ENCODE measurements around the gene ENO2.

The ENO2 gene

GRCh38 chr12:6965026-6965661, 50.8 kb downstream of the ENO2 start:
- Histone ChIP-seq H3K27ac (ENCODE audit: low read length) (peak overlapping the region; percentile 48; the same call in 1 of the 2 replicates), H3K9ac (ENCODE audit: low read length) (peak overlapping the region; percentile 17; the same call in 1 of the 2 replicates), H3K79me2 (ENCODE audit: low read length) (peaks cover 49% of the 10 kb centered on the region), H3K9me3 (replicated peaks; ENCODE audit: insufficient read depth, low read length) (no peaks in the 10 kb centered on the region), H3K9me2 (replicated peaks; ENCODE audit: insufficient read depth, low read length) (no peaks in the 10 kb centered on the region), H3K27me3 (replicated peaks; ENCODE audit: insufficient read depth, low read length) (no peaks in the 10 kb centered on the region), H3K4me2 (ENCODE audit: low read depth, low read length) (0 out of 2 replicates have a peak overlapping the region, but pooled peaks have one; percentile 2), H3F3A (ENCODE audit: insufficient read depth, low read length) (peaks cover 72% of the 10 kb centered on the region), H3K4me3 (ENCODE audit: low read length) (no peak overlapping the region), H3K4me1 (ENCODE audit: low read length) (peaks cover 49% of the 10 kb centered on the region), H4K20me1 (ENCODE audit: insufficient read depth, low read length) (no peaks in the 10 kb centered on the region), H2AFZ (ENCODE audit: low read length) (no peak overlapping the region), H3K36me3 (replicated peaks; ENCODE audit: insufficient read depth, low read length) (peaks cover 18% of the 10 kb centered on the region)
- TF ChIP-seq EZH2phosphoT487 (IDR thresholded peaks at IDR 0.05; ENCODE audit: low read length) (no peak), CTCF (IDR thresholded peaks at IDR 0.05; ENCODE audit: low read length) (peak; percentile 94)
- DNase-seq: peak; percentile 86

- Histone ChIP-seq H2AFZ (ENCODE audit: low read length) (no peak overlapping the region), H3K36me3 (replicated peaks; ENCODE audit: insufficient read depth, low read length) (peaks cover 18% of the 10 kb centered on the region), H3K9ac (ENCODE audit: low read length) (no peak overlapping the region), H4K20me1 (ENCODE audit: insufficient read depth, low read length) (no peaks in the 10 kb centered on the region), H3K4me2 (ENCODE audit: low read depth, low read length) (no peak overlapping the region), H3F3A (ENCODE audit: insufficient read depth, low read length) (peaks cover 66% of the 10 kb centered on the region), H3K4me1 (ENCODE audit: low read length) (peaks cover 43% of the 10 kb centered on the region), H3K9me3 (replicated peaks; ENCODE audit: insufficient read depth, low read length) (no peaks in the 10 kb centered on the region), H3K27me3 (replicated peaks; ENCODE audit: insufficient read depth, low read length) (no peaks in the 10 kb centered on the region), H3K9me2 (replicated peaks; ENCODE audit: insufficient read depth, low read length) (no peaks in the 10 kb centered on the region), H3K4me3 (ENCODE audit: low read length) (no peak overlapping the region), H3K79me2 (ENCODE audit: low read length) (peaks cover 48% of the 10 kb centered on the region), H3K27ac (ENCODE audit: low read length) (peak overlapping the region; percentile 48; the same call in 1 of the 2 replicates)
- no peak for DNase-seq
- no peak for TF ChIP-seq EZH2phosphoT487 (IDR thresholded peaks at IDR 0.05; ENCODE audit: low read length)
- TF ChIP-seq EZH2 (optimal IDR thresholded peaks at IDR 0.05; ENCODE audit: low read depth, low read length): no peak
- no peak for TF ChIP-seq CTCF (IDR thresholded peaks at IDR 0.05; ENCODE audit: low read length)
These were observed 51.3 kb downstream of the ENO2 start for GRCh38 chr12:6965714-6966113.

- Histone ChIP-seq H4K20me1 (ENCODE audit: insufficient read depth, low read length) (no peaks in the 10 kb centered on the region), H3K27me3 (replicated peaks; ENCODE audit: insufficient read depth, low read length) (no peaks in the 10 kb centered on the region), H3F3A (ENCODE audit: insufficient read depth, low read length) (peaks cover 60% of the 10 kb centered on the region), H3K4me2 (ENCODE audit: low read depth, low read length) (no peak overlapping the region), H3K4me3 (ENCODE audit: low read length) (no peak overlapping the region), H2AFZ (ENCODE audit: low read length) (no peak overlapping the region), H3K9ac (ENCODE audit: low read length) (no peak overlapping the region), H3K4me1 (ENCODE audit: low read length) (peaks cover 37% of the 10 kb centered on the region), H3K9me2 (replicated peaks; ENCODE audit: insufficient read depth, low read length) (no peaks in the 10 kb centered on the region), H3K79me2 (ENCODE audit: low read length) (peaks cover 48% of the 10 kb centered on the region), H3K27ac (ENCODE audit: low read length) (no peak overlapping the region; the same call in 1 of the 2 replicates), H3K9me3 (replicated peaks; ENCODE audit: insufficient read depth, low read length) (no peaks in the 10 kb centered on the region), H3K36me3 (replicated peaks; ENCODE audit: insufficient read depth, low read length) (peaks cover 18% of the 10 kb centered on the region)
- TF ChIP-seq EZH2phosphoT487 (IDR thresholded peaks at IDR 0.05; ENCODE audit: low read length): no peak
- no peak for TF ChIP-seq EZH2 (optimal IDR thresholded peaks at IDR 0.05; ENCODE audit: low read depth, low read length)
- no peak for TF ChIP-seq CTCF (IDR thresholded peaks at IDR 0.05; ENCODE audit: low read length)
- DNase-seq: peak; percentile 3
These were observed 52.0 kb downstream of the ENO2 start for GRCh38 chr12:6966351-6966750.

Measured in MM.1S (cell line).